ENCODE measurements around the gene SYTL3.

Gene SYTL3

DNA sequence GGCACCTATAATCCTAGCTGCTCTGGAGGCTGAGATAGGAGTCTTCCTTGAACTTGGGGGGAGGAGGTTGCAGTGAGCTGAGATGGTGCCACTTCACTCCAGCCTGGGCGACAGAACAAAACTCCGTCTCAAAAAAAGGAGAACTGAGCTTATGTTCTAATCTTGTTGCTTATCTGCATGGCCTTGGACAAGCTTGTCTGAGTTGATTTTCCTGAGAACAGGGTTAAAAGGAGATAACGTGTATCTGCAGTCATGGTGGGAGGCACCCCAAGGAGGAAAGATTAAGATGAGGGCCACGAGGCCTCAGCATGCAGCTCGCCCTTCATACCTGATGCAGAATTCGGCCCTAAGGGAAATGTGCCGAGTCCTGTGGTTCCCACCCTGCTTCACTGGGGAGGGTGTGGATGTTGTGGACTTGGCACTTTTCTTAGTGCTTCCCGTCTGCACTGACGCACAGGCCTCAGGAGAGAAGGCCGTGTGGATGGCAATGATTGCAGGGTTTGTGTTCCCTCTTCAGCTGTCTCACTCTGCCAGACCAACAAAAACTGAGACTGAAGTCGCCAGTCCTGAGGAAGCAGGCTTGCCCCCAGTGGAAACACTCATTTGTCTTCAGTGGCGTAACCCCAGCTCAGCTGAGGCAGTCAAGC lies 113.1 kb downstream of the SYTL3 start:
- DNase-seq, result no peak

DNA sequence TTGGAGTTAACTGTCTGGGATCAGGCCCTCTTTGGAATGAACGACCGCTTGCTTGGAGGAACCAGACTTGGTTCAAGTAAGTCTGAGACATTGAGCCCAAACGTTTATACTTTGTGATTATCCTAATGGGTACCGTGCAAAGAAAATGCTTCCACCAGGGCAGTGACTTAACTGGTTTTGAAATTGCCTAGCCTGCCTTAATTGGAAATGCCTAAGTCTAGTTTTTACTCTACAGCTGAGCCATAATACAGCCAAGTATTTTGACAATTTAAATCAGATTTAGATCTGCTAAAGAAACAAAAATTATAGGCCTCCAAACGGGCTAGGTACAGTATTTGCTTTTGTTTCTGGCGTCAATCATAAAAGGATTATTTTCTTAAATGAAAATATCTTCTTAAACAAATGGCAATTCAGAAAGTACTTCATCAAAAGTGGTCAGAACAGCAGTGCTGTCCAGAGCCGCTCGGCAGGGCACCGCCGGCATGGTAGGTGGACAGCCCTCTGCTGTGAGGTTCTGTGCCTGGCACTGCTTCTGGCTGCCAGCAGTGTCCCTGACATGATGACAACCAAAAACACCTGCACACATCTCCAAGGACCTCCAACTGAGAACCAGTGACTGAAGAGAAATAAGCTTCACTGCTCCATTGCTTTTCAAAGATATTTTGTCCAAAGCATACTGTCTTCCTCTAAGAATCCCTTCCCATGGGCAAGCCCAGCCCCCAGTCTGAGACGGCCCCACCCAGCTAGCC lies 113.8 kb downstream of the SYTL3 start:
- no peak for DNase-seq

DNA sequence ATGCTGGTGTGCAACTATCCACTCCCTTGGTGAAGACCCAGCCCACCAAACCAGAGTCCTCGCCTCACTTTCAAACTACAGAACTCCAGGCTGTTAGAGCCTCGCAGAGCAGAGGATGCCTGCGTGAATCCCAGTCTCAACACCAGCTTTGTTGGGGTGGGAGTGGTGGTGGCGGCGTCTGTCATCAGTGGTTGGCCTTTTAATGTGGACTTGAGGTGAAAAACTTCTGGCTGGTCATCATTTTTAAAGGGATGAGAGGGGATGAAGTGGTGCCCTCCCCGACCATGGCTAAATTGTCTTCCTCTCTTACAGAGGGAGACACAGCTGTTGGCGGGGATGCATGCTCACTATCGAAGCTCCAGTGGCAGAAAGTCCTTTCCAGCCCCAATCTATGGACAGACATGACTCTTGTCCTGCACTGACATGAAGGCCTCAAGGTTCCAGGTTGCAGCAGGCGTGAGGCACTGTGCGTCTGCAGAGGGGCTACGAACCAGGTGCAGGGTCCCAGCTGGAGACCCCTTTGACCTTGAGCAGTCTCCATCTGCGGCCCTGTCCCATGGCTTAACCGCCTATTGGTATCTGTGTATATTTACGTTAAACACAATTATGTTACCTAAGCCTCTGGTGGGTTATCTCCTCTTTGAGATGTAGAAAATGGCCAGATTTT lies 114.5 kb downstream of the SYTL3 start:
- no peak for DNase-seq

DNA sequence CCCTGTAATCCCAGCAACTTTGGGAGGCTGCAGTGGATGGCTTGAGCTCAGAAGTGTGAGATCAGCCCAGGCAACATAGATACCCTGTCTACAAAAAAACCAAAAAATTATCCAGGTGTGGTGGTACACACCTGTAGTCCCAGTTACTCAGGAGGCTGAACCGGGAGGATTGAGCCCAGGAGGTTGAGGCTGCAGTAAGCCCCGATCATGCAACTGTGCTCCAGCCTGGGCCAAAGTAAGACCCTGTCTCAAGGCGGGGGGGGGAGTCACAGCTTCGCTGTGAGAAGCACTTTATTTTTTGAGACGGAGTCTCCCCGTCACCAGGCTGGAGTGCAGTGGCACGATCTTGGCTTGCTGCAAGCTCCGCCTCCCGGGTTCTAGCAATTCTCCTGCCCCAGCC lies 115.1 kb downstream of the SYTL3 start:
- DNase-seq, result no peak

DNA sequence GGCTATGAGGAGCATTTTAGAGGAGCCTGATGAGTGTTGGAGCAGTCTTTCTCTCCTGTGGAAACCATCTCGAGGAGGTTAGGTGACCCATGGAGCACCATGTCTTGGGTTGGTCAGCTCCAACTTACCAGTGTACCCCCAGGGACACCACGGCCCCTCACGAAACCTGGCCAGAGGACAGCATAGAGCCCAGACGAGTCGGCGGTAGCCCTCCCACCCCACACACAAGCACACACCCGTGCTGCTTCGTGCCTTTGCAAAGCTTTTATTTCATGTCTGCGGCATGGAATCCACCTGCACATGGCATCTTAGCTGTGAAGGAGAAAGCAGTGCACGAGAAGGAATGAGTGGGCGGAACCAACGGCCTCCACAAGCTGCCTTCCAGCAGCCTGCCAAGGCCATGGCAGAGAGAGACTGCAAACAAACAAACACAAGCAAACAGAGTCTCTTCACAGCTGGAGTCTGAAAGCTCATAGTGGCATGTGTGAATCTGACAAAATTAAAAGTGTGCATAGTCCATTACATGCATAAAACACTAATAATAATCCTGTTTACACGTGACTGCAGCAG lies 115.7 kb downstream of the SYTL3 start:
- DNase-seq, result no peak

DNA sequence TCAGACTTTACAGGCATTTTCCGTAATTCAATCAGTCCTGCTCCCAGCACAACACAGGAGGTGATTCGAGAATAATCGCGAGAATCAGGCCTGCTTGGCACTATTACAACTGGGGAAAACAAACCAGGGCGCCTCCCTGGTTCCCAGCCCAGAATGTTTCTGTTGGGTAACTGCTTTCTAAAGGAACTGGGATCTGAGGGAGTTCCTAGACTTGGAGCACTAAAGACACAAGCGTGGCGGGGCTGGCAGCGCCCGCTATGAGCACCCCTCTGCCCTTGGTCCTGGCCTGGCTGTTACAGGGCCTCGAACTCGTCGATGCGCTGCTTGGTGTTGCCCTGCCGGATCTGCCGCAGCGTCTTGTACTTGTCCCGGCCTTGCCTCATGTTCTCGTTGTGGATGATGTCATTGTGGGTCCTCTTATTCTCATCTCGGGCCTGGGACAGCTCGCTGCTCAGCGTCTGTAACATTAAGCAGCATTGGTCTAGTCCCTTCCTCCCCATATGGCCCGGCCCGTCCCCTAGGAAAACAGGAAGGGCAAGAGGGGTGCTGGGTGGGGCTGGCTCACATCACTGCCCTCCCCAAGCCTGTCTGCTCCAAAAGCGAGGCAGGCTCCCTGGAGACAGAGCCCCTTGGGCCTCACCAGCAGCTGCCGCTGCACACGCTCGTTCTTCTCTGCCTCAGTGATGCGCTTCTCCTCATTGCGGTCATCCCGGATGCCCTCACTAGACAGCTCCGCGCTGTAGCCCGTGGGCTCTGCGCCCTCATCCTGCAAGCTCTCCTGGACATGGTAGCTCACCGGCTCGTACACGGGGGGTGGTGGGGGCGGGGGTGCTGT lies 117.0 kb downstream of the SYTL3 start:
- DNase-seq, result no peak

- no peak for DNase-seq
Observed at GRCh38 chr6:158767709-158768108, 117.9 kb downstream of the SYTL3 start.

DNA sequence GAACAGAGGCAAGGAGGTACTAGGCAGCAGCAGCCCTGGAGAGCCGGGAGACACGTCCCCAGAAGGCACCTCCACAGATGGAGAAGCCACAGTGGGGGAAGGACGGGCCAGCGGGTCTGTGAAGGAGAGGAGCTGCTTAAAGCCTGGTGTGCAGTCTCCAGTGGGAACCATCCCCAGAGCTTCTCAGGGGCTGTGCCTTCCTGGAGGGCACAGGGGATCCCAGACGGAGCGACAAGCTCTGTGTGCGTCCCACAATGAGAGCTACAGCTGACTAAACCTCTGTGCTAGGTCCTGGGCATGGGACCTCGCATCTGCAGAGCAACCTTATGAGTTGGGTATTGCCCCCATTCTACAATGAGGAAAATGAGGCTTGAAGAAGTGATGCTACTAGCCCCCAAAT lies 118.6 kb downstream of the SYTL3 start:
- DNase-seq, result no peak

GRCh38 chr6:158769234-158769770 lies 119.4 kb downstream of the SYTL3 start:
- no peak for DNase-seq

DNA sequence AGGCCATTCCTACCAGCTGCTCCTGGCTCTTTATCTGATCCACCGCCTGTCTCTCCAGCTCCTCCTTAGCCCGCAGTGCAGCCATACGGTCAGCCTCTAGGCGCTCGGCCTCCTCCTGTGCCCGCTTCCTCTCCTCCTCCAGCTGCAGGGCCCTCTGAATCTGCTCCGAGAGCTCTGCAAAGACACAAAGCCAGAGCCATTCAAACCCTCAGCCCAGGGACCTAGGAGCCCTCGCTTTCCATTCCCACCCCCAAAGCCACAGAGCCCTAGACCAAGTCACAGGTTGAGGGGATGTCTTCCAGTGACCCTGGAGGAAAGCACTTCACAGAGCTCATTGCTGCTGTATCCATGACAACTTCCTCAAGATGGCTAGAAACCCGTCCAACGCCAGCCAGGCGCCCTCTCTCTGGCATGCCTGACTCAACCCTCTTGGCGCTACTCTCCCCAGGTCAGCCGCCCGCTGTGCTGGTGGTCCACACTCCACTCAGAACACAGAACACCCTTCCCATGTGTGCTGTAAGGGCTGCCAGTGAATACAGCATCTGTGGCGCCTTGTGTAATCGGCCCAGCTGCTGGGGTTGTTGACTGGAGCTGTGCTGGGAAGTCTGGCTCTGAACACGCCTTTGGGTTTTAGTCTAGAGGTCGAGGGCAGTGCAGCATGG lies 120.0 kb downstream of the SYTL3 start:
- peak; percentile 49 for DNase-seq

- DNase-seq, result no peak
Observed at GRCh38 chr6:158770533-158771330, 120.9 kb downstream of the SYTL3 start.

GRCh38 chr6:158771399-158772152 lies 121.7 kb downstream of the SYTL3 start:
- DNase-seq, result no peak

GRCh38 chr6:158772172-158772571 lies 122.3 kb downstream of the SYTL3 start:
- DNase-seq, result no peak

DNA sequence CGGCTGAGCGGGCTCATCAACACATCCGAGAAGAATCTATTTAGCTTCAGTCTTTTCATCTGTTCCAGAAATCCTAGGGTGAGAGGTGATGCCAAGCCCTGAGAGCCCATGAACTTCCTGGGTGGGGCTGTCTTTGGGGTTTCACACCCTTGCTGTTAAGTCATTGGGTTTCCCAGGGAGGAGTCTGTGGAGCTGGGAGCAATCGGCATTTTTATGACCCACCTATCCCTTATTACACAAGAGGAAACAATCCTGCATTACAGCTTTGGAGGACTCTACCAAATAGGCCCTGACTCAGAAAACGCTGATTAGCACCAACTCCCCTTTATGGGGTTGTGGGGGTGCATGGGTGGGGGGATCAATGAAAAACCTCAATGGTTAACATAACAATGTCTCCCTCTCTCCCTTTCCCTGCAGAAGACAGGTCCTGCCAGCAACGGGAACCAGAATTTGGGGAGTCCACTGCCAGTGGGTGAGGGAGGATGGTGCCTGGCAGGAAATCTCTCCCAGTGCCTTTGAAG lies 123.1 kb downstream of the SYTL3 start:
- DNase-seq, result no peak

DNA sequence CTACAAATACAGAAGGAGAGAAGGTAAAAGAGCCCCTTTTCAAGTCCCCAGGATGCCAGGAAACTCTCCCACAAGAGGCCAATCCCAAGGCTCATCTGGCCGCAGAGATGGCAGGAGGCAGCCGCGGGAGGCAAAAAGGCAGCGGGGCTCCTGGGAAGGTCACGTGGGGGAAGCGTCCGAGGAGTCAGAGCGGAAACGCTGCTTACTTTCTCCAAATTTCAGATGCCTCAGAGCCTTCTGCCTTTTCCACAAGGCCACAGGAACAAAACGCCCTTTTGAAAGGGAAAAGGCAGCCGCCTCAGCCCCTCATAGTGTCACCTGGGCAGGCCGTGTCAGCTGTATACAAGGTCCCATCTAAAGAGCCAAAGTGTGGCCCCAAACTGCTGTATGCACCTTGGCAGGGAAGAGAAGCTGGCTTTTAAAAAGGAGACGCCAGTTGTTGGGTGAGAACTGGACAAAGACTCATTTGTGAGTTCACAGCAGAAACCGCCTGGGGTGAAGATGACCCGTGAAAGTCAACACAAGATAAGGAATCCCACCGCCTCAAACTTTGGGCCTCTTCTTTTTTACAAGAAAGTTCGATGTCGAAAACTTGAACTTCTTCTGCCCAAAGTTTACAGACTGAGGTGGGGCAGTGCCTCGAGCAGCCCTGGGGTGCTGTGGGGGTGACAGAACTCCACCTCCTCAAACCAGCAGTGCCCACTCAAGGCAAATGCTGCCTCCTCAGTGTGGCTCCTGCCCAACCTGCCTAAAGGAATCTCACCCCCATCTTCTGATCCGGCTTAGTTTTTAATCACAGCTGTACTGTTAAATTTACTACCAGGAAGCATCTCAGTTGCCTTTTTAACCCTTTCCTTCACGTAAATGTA lies 124.0 kb downstream of the SYTL3 start:
- no peak for DNase-seq

- DNase-seq, result no peak
Observed at GRCh38 chr6:158774717-158775449, 125.0 kb downstream of the SYTL3 start.

DNA sequence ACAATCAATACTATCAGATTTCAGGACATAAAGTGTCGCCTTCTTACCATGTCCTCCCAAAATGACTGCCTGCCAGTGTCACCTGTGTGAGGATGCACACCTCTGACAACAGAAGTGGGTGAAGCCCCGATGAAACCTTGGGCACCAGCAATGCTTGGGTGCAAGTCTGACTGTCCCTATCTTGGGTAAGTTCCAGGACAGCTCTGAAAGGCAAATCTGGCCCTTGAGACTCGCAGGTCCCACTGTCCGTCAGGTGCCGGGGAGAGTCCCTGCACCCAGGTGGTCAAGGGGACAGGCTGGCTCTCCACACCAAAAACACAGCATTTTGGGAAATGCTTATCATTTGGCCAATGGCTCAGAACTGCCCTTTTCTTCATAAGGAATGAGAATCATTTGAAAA lies 126.0 kb downstream of the SYTL3 start:
- no peak for DNase-seq

DNA sequence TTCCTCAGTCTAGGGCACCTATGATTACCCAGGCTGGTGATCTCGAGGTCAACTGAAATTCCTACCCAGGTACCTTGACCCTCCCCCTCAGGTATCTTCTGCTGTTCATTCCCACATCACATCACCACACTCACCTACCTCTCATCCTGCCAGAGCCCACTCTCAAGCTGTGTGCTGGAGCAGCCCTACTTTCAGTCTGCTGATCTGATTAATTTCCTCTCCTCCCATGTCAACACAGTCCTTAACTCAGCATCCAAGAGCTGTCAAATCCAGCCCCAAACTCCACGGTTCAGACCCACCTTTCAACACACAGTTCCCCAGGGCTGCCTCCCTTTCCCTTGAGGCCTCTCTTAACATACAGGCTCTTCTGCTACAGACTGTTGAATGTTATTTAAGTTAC lies 126.9 kb downstream of the SYTL3 start:
- no peak for DNase-seq

Data from retina (tissue), 1 donor.